A549 (cell line): ENCODE results near the gene RPS21.

Source experiments
- CEBPB ChIP-seq, 2 experiments: fragments of >200 bp in 1 of 2; sonication (Bioruptor Twin) in 1 of 2; formaldehyde crosslinking in 1 of 2; IDR thresholded peaks; 2 replicates each; pipeline ENCODE4 v1.6.1; 2012 to 2016
- CHD2 ChIP-seq: fragments of 150-350 bp; IDR thresholded peaks from 2 replicates; pipeline ENCODE4 v1.6.1; 2014; ENCODE audit warnings: low read length; ENCODE audit not compliant: partially characterized antibody
- CTCF ChIP-seq: fragments of >200 bp; sonication (Bioruptor Twin); formaldehyde crosslinking; IDR thresholded peaks from 3 replicates; pipeline ENCODE4 v1.5.1; 2016
- FOSB ChIP-seq: fragments of 250-450 bp; sonication (Bioruptor Pico); IDR thresholded peaks from 2 replicates; pipeline ENCODE4 v1.5.0; 2020; ENCODE audit warnings: mild to moderate bottlenecking, moderate library complexity
- MAX ChIP-seq: IDR thresholded peaks from 2 replicates; pipeline ENCODE4 v1.6.1; 2012
- MYC ChIP-seq: IDR thresholded peaks from 2 replicates; pipeline ENCODE4 v1.6.1; 2012; ENCODE audit warnings: mild to moderate bottlenecking, inconsistent platforms, low read length, improper control_type of control experiment, borderline replicate concordance
- POLR2A ChIP-seq: IDR thresholded peaks from 2 replicates; pipeline ENCODE4 v1.6.1; 2012; ENCODE audit warnings: mild to moderate bottlenecking, low read length
- RAD21 ChIP-seq, 2 experiments: fragments of >200 bp in 1 of 2; sonication (Bioruptor Twin) in 1 of 2; formaldehyde crosslinking in 1 of 2; IDR thresholded peaks in 1 of 2; conservative IDR thresholded peaks in 1 of 2; 2 replicates in 1 of 2; 3 replicates in 1 of 2; pipeline ENCODE4 v1.6.1; 2012 to 2018; ENCODE audit warnings: inconsistent platforms in 1 of 2

- TF ChIP-seq MYC (no peak), CTCF (no peak), POLR2A (no peak), MAX (no peak), FOSB (CRISPR knock-in tag) (no peak), CHD2 (no peak), RAD21 (conservative IDR thresholded peaks at IDR 0.05 in 1 of 2, IDR thresholded peaks at IDR 0.05 in 1 of 2) (no peak), CEBPB (IDR thresholded peaks at IDR 0.05) (no peak)
Observed at GRCh38 chr20:62415354-62416111, 28.6 kb downstream of the RPS21 start.
